BE2C (cell line): ENCODE measurements around the gene RNF146. TPM values are rescaled to one million over a fixed set of nuclear protein-coding genes. Genes with fewer than 3 reads are reported as not detected.
"Not testable (repeated sequence)": the region's sequence is repeated elsewhere in the genome, so short reads cannot be mapped to it uniquely, and the experiment has no call there.

ENCODE experiments used
- DNase-seq: peaks from one replicate; pipeline ENCODE4 v3.0.0-alpha.2; 2020
- H3K27me3 ChIP-seq: fragments of 250-450 bp; sonication (Bioruptor Pico); 2 replicates; pipeline ENCODE4 v1.5.1; 2020; ENCODE audit warnings: mild to moderate bottlenecking
- H3K36me3 ChIP-seq: fragments of 250-450 bp; sonication (Bioruptor Pico); 2 replicates; pipeline ENCODE4 v1.5.1; 2020; ENCODE audit warnings: mild to moderate bottlenecking
- H3K4me1 ChIP-seq: fragments of 250-450 bp; sonication (Bioruptor Pico); 2 replicates; pipeline ENCODE4 v1.5.1; 2020
- H3K4me3 ChIP-seq: 2 replicates; pipeline ENCODE4 v1.5.1; 2011; ENCODE audit warnings: low read depth, low read length
- H3K9me3 ChIP-seq: fragments of 250-450 bp; sonication (Bioruptor Pico); 2 replicates; pipeline ENCODE4 v1.5.1; 2020
- polyA plus RNA-seq: library from polyadenylated mRNA; unstranded; fragments of >200 nt; gene quantifications from one replicate; pipeline ENCODE4 v1.2.1, GENCODE V29; 2012; ENCODE audit warnings: low read depth, missing spikeins; ENCODE audit not compliant: insufficient read length, insufficient read depth
- TF ChIP-seq, protein P1 (sequence below): IDR thresholded peaks from 2 replicates; pipeline ENCODE4 v1.5.1; 2012; ENCODE audit warnings: mild to moderate bottlenecking, low read depth, low read length

The RNF146 gene, protein sequence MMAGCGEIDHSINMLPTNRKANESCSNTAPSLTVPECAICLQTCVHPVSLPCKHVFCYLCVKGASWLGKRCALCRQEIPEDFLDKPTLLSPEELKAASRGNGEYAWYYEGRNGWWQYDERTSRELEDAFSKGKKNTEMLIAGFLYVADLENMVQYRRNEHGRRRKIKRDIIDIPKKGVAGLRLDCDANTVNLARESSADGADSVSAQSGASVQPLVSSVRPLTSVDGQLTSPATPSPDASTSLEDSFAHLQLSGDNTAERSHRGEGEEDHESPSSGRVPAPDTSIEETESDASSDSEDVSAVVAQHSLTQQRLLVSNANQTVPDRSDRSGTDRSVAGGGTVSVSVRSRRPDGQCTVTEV
- polyA plus RNA-seq = 36.0 TPM

DNA sequence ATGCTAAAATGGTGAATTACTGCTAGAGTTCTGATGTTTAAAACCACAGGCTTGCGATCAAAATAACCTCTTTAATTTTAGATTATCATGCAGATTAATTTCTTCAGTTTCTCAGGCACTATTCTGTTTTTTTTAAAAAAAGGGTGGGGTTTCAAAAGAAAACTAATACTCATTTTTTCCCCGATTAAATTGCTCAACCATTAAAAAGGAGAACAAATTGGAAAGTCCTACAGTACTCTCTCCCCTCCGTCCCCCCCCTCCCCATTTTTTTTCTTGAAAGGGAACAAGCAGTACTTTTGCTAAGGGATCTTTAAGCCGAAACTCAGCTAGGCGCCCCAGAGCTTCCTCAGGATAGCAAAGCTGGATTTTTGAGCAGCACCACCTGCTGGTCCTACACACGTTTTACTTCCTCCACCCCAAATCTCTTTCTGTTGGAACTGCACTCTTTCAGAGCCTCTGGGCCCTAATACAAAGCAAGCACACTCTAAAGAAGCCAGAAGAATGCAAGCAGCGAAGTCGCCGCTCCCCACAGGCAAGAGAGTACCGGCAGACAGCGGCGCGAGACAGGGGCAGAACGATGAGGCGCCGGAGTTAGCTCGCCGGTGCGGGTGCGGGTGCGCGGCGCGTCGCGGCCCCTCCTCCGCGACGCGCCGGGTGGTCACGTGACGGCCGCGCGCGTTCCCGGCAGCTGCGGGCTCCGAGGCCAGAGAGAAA is at the start of gene RNF146:
RNF146 (plus strand) TSS at position 687 of the 714 bp plus-strand sequence. CDS start 13,475 bp downstream, outside the sequence.
- Histone ChIP-seq H3K9me3 (no peaks in the 10 kb centered on the region), H3K27me3 (peaks cover 4% of the 10 kb centered on the region; the same call in 1 of the 2 replicates), H3K4me3 (peak within 1 kb of the TSS; percentile 92), H3K36me3 (no peaks in the 10 kb centered on the region; the same call in 1 of the 2 replicates), H3K4me1 (no peaks in the 10 kb centered on the region)
- TF ChIP-seq, protein P1, sequence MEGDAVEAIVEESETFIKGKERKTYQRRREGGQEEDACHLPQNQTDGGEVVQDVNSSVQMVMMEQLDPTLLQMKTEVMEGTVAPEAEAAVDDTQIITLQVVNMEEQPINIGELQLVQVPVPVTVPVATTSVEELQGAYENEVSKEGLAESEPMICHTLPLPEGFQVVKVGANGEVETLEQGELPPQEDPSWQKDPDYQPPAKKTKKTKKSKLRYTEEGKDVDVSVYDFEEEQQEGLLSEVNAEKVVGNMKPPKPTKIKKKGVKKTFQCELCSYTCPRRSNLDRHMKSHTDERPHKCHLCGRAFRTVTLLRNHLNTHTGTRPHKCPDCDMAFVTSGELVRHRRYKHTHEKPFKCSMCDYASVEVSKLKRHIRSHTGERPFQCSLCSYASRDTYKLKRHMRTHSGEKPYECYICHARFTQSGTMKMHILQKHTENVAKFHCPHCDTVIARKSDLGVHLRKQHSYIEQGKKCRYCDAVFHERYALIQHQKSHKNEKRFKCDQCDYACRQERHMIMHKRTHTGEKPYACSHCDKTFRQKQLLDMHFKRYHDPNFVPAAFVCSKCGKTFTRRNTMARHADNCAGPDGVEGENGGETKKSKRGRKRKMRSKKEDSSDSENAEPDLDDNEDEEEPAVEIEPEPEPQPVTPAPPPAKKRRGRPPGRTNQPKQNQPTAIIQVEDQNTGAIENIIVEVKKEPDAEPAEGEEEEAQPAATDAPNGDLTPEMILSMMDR = peak; percentile 85
- peak; percentile 82 for DNase-seq

DNA sequence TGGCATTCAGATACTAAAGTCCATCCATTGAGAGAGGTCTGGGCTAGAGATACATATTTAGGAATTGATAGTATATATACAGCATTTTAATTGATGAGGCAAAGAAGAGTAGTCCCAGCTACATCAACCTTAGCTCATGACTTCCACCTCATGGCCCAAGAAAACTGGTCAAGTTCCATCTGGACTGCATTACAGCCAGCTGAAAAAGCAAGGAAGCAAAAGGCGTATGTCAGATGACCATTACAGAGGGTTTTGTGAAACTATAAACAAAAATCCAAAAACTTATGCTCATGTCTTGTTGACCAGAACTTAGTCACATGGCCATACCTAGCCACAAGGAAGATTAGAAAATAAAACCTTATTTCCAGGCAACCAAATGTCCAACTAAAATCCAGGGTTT is 46.8 kb upstream of the RNF146 start:
- Histone ChIP-seq H3K4me3 (no peak overlapping the region), H3K4me1 (no peaks in the 10 kb centered on the region), H3K36me3 (no peaks in the 10 kb centered on the region), H3K27me3 (peaks cover 5% of the 10 kb centered on the region), H3K9me3 (no peaks in the 10 kb centered on the region)
- no peak for DNase-seq
- TF ChIP-seq, protein P1 = no peak

DNA sequence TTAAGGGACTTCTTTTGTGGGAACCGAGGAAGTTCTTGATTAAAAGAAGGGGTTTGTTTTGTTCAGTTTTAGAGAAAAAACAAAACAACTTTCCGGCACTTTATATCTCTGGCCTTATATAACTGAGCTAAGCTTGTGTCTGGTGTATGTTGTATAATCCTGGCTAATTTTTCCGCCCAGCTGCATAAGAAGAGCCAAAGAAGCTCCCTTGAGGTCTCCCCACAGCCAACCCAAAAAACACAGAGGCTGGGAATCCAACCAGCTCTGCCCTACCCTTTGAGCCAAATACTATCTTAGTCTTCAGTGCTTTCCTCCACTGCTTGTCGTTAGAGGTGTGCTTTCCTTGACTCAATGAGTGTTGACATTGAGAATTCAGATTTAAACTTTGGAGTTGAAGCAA is 45.5 kb upstream of the RNF146 start:
- H3K9me3 ChIP-seq = no peaks in the 10 kb centered on the region
- peaks cover 5% of the 10 kb centered on the region for H3K27me3 ChIP-seq
- H3K4me3 ChIP-seq = no peak overlapping the region
- TF ChIP-seq, protein P1 = no peak
- no peaks in the 10 kb centered on the region for H3K4me1 ChIP-seq
- no peak for DNase-seq
- H3K36me3 ChIP-seq = no peaks in the 10 kb centered on the region

DNA sequence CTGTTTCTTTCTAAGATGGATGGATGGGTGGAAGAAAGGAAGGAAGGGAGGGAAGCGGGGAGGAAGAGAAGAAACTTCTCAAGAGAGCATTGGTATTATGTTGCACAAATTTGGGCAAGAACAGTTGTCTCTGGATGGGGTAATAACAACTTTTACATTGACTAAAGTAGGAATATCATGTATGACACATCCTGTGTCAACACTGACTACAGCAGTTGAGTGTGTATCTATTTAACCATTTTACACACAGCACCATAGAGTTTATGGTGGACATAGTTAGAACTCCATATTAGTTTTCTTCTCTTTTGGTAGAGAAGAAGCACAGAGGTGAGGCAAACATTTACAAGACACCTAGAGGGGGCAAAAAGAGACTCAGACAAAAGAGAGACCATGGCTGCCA is 44.2 kb upstream of the RNF146 start:
- no peak for DNase-seq
- no peak overlapping the region for H3K4me3 ChIP-seq
- H3K4me1 ChIP-seq = no peaks in the 10 kb centered on the region
- TF ChIP-seq, protein P1 = no peak
- H3K9me3 ChIP-seq = no peaks in the 10 kb centered on the region
- no peaks in the 10 kb centered on the region for H3K36me3 ChIP-seq
- H3K27me3 ChIP-seq = peaks cover 5% of the 10 kb centered on the region

DNA sequence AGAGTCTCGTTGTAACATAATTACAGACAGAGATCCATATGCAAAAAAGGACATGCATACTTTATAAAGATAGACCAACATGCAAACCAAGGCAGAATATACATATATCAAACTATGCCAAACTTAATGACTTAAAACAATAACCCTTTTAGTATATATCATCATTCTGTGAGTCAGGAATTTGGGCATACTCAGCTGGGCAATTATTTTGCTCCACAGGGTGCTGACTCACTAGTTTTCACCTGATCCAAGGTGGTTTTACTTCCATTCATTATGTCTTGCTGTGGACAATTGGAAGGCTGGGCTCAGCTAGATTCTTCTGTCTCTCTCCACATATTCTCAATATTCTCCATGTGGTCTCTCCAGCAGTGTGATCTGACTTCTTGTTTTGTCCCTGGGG is 41.2 kb upstream of the RNF146 start:
- TF ChIP-seq, protein P1 = no peak
- Histone ChIP-seq H3K9me3 (no peaks in the 10 kb centered on the region), H3K4me3 (no peak overlapping the region), H3K4me1 (no peaks in the 10 kb centered on the region), H3K27me3 (peaks cover 5% of the 10 kb centered on the region), H3K36me3 (no peaks in the 10 kb centered on the region)
- no peak for DNase-seq

DNA sequence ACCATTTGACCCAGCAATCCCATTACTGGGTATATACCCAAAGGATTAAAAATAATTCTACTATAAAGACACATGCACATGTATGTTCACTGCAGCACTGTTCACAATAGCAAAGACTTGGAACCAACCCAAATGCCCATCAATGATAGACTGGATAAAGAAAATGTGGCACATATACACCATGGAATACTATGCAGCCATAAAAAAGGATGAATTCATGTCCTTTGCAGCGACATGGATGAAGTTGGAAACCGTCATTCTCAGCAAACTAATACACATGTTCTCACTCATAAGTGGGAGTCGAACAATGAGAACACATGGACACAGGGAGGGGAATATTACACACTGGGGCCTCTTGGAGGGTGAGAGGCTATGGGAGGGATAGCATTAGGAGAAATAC is 32.8 kb upstream of the RNF146 start:
- H3K27me3 ChIP-seq, H3K9me3 ChIP-seq, H3K4me1 ChIP-seq, H3K4me3 ChIP-seq, H3K36me3 ChIP-seq, DNase-seq: not testable (repeated sequence)
